Mesothelial cell of epicardium (in vitro differentiated cells): Measurements from ENCODE around the gene AHCYL2. TPM values are rescaled to one million over a fixed set of nuclear protein-coding genes. Genes with fewer than 3 reads are reported as not detected.

Source experiments
- DNase-seq, 2 experiments: peaks; one replicate each; pipeline ENCODE4 v3.0.0; 2021; ENCODE audit warnings: low spot score in 2 of 2; ENCODE audit not compliant: unreplicated experiment in 2 of 2
- H3K27ac Mint-ChIP-seq: 2 replicates; pipeline ENCODE4 v1.8.0; 2021; ENCODE audit warnings: mixed read lengths
- H3K27me3 Mint-ChIP-seq: 2 replicates; pipeline ENCODE4 v1.8.0; 2021; ENCODE audit warnings: low read depth, mixed read lengths
- H3K36me3 Mint-ChIP-seq: 2 replicates; pipeline ENCODE4 v1.8.0; 2021; ENCODE audit warnings: mixed read lengths
- H3K4me1 Mint-ChIP-seq: 2 replicates; pipeline ENCODE4 v1.8.0; 2021; ENCODE audit warnings: mixed read lengths
- H3K4me3 Mint-ChIP-seq: 2 replicates; pipeline ENCODE4 v1.8.0; 2021; ENCODE audit warnings: mild to moderate bottlenecking, moderate library complexity, mixed read lengths
- H3K9me3 Mint-ChIP-seq: 2 replicates; pipeline ENCODE4 v1.8.0; 2021; ENCODE audit warnings: mixed read lengths
- CTCF ChIP-seq: fragments of 200-600 bp; sonication (generic); IDR thresholded peaks from one replicate; pipeline ENCODE4 v1.5.0; 2021; ENCODE audit warnings: antibody characterized with exemption; ENCODE audit not compliant: unreplicated experiment
- total RNA-seq: library from RNA; stranded (reverse); gene quantifications from 3 replicates; pipeline ENCODE4 v1.2.1, GENCODE V29; 2021

The AHCYL2 gene
- total RNA-seq, 1 donor from 2014 or later, result 22.8 TPM

- Mint-ChIP-seq H3K4me3 (no peak overlapping the region), H3K36me3 (peaks cover 31% of the 10 kb centered on the region), H3K27me3 (no peaks in the 10 kb centered on the region), H3K4me1 (no peaks in the 10 kb centered on the region), H3K27ac (no peak overlapping the region), H3K9me3 (no peaks in the 10 kb centered on the region)
- TF ChIP-seq CTCF, result no peak
- DNase-seq, result no peak
Observed at GRCh38 chr7:129205126-129205818, 19.6 kb upstream of the AHCYL2 start.

- TF ChIP-seq CTCF, result no peak
- peaks cover 36% of the 10 kb centered on the region for H3K36me3 Mint-ChIP-seq
- H3K9me3 Mint-ChIP-seq, result no peaks in the 10 kb centered on the region
- no peaks in the 10 kb centered on the region for H3K27me3 Mint-ChIP-seq
- H3K4me1 Mint-ChIP-seq, result no peaks in the 10 kb centered on the region
- DNase-seq, result no peak
- H3K4me3 Mint-ChIP-seq, result no peak overlapping the region
- H3K27ac Mint-ChIP-seq, result no peak overlapping the region
Observed at GRCh38 chr7:129205987-129206785, 18.6 kb upstream of the AHCYL2 start.

- Mint-ChIP-seq H3K27ac (no peak overlapping the region), H3K4me3 (no peak overlapping the region), H3K4me1 (no peaks in the 10 kb centered on the region), H3K27me3 (no peaks in the 10 kb centered on the region), H3K9me3 (no peaks in the 10 kb centered on the region), H3K36me3 (peaks cover 39% of the 10 kb centered on the region)
- no peak for TF ChIP-seq CTCF
- DNase-seq, result no peak
Observed at GRCh38 chr7:129208667-129209066, 16.2 kb upstream of the AHCYL2 start.

GRCh38 chr7:129209067-129209926 lies 15.5 kb upstream of the AHCYL2 start:
- Mint-ChIP-seq H3K27me3 (no peaks in the 10 kb centered on the region), H3K27ac (no peak overlapping the region), H3K9me3 (no peaks in the 10 kb centered on the region), H3K4me1 (peaks cover 6% of the 10 kb centered on the region), H3K36me3 (peaks cover 42% of the 10 kb centered on the region), H3K4me3 (no peak overlapping the region)
- no peak for DNase-seq
- TF ChIP-seq CTCF, result no peak

- Mint-ChIP-seq H3K4me1 (peaks cover 6% of the 10 kb centered on the region), H3K36me3 (peaks cover 42% of the 10 kb centered on the region), H3K27ac (no peak overlapping the region), H3K4me3 (no peak overlapping the region), H3K9me3 (no peaks in the 10 kb centered on the region), H3K27me3 (no peaks in the 10 kb centered on the region)
- TF ChIP-seq CTCF, result peak; percentile 71
- DNase-seq, result peak; percentile 47 to 76
Observed at GRCh38 chr7:129210256-129210988, 14.4 kb upstream of the AHCYL2 start.
